HG03139 (cell line): ENCODE data around the gene FUT3.
"Not testable (repeated sequence)": the region's sequence is repeated elsewhere in the genome, so short reads cannot be mapped to it uniquely, and the experiment has no call there.

Source experiments
- ATAC-seq: cut with Tn5 transposase; IDR thresholded peaks from one replicate; pipeline ENCODE4 v1.9.1; 2021; ENCODE audit not compliant: unreplicated experiment

Gene FUT3

GRCh38 chr19:5851302-5851701, at the start of gene FUT3:
Gene FUT3 (minus strand): TSS chr19:5851449.
- ATAC-seq, result no peak

- no peak for ATAC-seq
Measured at GRCh38 chr19:5900976-5901375, 49.7 kb upstream of the FUT3 start.

- no peak for ATAC-seq
Measured at GRCh38 chr19:5899728-5900526, 48.7 kb upstream of the FUT3 start.

- ATAC-seq, result no peak
Measured at GRCh38 chr19:5897189-5897969, 46.1 kb upstream of the FUT3 start.

- ATAC-seq, result no peak
Measured at GRCh38 chr19:5896365-5897076, 45.3 kb upstream of the FUT3 start.

- no peak for ATAC-seq
Measured at GRCh38 chr19:5895890-5896289, 44.6 kb upstream of the FUT3 start.

GRCh38 chr19:5895409-5895808, 44.2 kb upstream of the FUT3 start:
- ATAC-seq, result no peak

- ATAC-seq, result no peak
Measured at GRCh38 chr19:5894704-5895349, 43.6 kb upstream of the FUT3 start.

- no peak for ATAC-seq
Measured at GRCh38 chr19:5893907-5894703, 42.9 kb upstream of the FUT3 start.

GRCh38 chr19:5893296-5893903, 42.2 kb upstream of the FUT3 start:
- no peak for ATAC-seq

- ATAC-seq, result no peak
Measured at GRCh38 chr19:5892772-5893275, 41.6 kb upstream of the FUT3 start.

GRCh38 chr19:5891938-5892771, 40.9 kb upstream of the FUT3 start:
- ATAC-seq, result no peak

GRCh38 chr19:5891572-5891937, 40.3 kb upstream of the FUT3 start:
- no peak for ATAC-seq

- ATAC-seq, result no peak
Measured at GRCh38 chr19:5890099-5890498, 38.9 kb upstream of the FUT3 start.

GRCh38 chr19:5889288-5889971, 38.2 kb upstream of the FUT3 start:
- ATAC-seq, result no peak

GRCh38 chr19:5884065-5884811, 33.0 kb upstream of the FUT3 start:
- ATAC-seq, result not testable (repeated sequence)

GRCh38 chr19:5883157-5883873, 32.1 kb upstream of the FUT3 start:
- not testable (repeated sequence) for ATAC-seq
